Panc1 (cell line): Measurements from ENCODE around the gene CLMN.

Source experiments
- POLR2AphosphoS5 ChIP-seq: IDR thresholded peaks from 2 replicates; pipeline ENCODE4 v1.6.1; 2012; ENCODE audit warnings: mild to moderate bottlenecking, low read depth, low read length, moderate library complexity
- TF ChIP-seq, protein P1 (sequence below): fragments of 450-650 bp; IDR thresholded peaks from 2 replicates; pipeline ENCODE4 v1.5.1; 2017; ENCODE audit warnings: mild to moderate bottlenecking

- TF ChIP-seq, protein P1, sequence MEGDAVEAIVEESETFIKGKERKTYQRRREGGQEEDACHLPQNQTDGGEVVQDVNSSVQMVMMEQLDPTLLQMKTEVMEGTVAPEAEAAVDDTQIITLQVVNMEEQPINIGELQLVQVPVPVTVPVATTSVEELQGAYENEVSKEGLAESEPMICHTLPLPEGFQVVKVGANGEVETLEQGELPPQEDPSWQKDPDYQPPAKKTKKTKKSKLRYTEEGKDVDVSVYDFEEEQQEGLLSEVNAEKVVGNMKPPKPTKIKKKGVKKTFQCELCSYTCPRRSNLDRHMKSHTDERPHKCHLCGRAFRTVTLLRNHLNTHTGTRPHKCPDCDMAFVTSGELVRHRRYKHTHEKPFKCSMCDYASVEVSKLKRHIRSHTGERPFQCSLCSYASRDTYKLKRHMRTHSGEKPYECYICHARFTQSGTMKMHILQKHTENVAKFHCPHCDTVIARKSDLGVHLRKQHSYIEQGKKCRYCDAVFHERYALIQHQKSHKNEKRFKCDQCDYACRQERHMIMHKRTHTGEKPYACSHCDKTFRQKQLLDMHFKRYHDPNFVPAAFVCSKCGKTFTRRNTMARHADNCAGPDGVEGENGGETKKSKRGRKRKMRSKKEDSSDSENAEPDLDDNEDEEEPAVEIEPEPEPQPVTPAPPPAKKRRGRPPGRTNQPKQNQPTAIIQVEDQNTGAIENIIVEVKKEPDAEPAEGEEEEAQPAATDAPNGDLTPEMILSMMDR: no peak
- TF ChIP-seq POLR2AphosphoS5: no peak
Observed at GRCh38 chr14:95234426-95234825, 85.3 kb downstream of the CLMN start.
